T-cell (primary cell): ENCODE results near the gene BLM. TPM values are rescaled to one million over a fixed set of nuclear protein-coding genes. Genes with fewer than 3 reads are reported as not detected.
"Not testable (repeated sequence)": the region's sequence is repeated elsewhere in the genome, so short reads cannot be mapped to it uniquely, and the experiment has no call there.

Experiments used
- ATAC-seq, 4 experiments: fragments of 200-7000 bp in 3 of 4; fragments of 150-1000 bp in 1 of 4; cut with Tn5 transposase; replicated peaks in 1 of 4; 1 replicate in 3 of 4; 2 replicates in 1 of 4; pipeline ENCODE4 v1.10.0; 2021; ENCODE audit warnings: moderate library complexity in 3 of 4, mild to moderate bottlenecking in 2 of 4, moderate number of reproducible peaks in 1 of 4
- CTCF ChIA-PET, 2 donors: fragments of 300-600 bp; sonication (Branson Sonifier 250); formaldehyde crosslinking; loops; one replicate each; lab custom pipeline; 2022; ENCODE audit warnings: antibody characterized with exemption in 2 of 2; lab: Charles Lee
- POLR2A ChIA-PET, 2 donors: fragments of 300-600 bp; sonication (Branson Sonifier 250); formaldehyde crosslinking; loops; one replicate each; lab custom pipeline; 2022; ENCODE audit warnings: antibody characterized with exemption in 2 of 2; lab: Charles Lee
- DNase-seq, 35 experiments: peaks; one replicate each; pipeline versions ENCODE4 v3.0.0 to v3.0.0-alpha.2; 2013 to 2023
- H3K27ac ChIP-seq: one replicate; pipeline ENCODE4 v1.5.1; 2013; ENCODE audit warnings: low read length
- H3K27me3 ChIP-seq, 2 experiments: replicated peaks in 1 of 2; 1 replicate in 1 of 2; 2 replicates in 1 of 2; pipeline versions ENCODE4 v1.6.1 to v1.7.0; 2013; ENCODE audit warnings: low read length in 1 of 2, mixed read lengths in 1 of 2; ENCODE audit not compliant: control insufficient read depth in 2 of 2, insufficient read depth in 2 of 2; ENCODE audit errors: extremely low read depth in 1 of 2
- H3K36me3 ChIP-seq, 2 donors: 1 replicate in 1 of 2; 2 replicates in 1 of 2; pipeline versions ENCODE4 v1.6.1 to v1.7.0; 2013; ENCODE audit warnings: low read length in 1 of 2; ENCODE audit not compliant: control insufficient read depth in 2 of 2, insufficient read depth in 1 of 2; ENCODE audit errors: extremely low read depth in 1 of 2
- H3K4me1 ChIP-seq, 2 experiments: 1 replicate in 1 of 2; 2 replicates in 1 of 2; pipeline versions ENCODE4 v1.6.1 to v1.7.0; 2013; ENCODE audit warnings: low read length in 2 of 2, mixed read lengths in 1 of 2; ENCODE audit not compliant: insufficient read depth in 2 of 2, control insufficient read depth in 1 of 2; ENCODE audit errors: extremely low read depth in 1 of 2
- H3K4me3 ChIP-seq, 2 donors: 1 replicate in 1 of 2; 2 replicates in 1 of 2; pipeline versions ENCODE4 v1.5.1 to v1.7.0; 2013; ENCODE audit warnings: mild to moderate bottlenecking in 2 of 2, low read length in 1 of 2, moderate library complexity in 1 of 2; ENCODE audit not compliant: control insufficient read depth in 1 of 2; ENCODE audit errors: extremely low read depth in 1 of 2
- H3K9me3 ChIP-seq: 2 replicates; pipeline ENCODE4 v1.7.0; 2013
- H3K27ac Mint-ChIP-seq, 2 donors: one replicate each; pipeline ENCODE4 v1.8.0; 2020 to 2021; ENCODE audit warnings: mild to moderate bottlenecking in 2 of 2, mixed read lengths in 2 of 2
- H3K27me3 Mint-ChIP-seq, 2 donors: one replicate each; pipeline ENCODE4 v1.8.0; 2021 to 2022; ENCODE audit warnings: mixed read lengths in 2 of 2
- H3K36me3 Mint-ChIP-seq: one replicate; pipeline ENCODE4 v1.8.0; 2021; ENCODE audit warnings: mixed read lengths
- H3K4me1 Mint-ChIP-seq, 3 donors: one replicate each; pipeline ENCODE4 v1.8.0; 2020 to 2022; ENCODE audit warnings: mixed read lengths in 3 of 3, mild to moderate bottlenecking in 1 of 3
- H3K4me3 Mint-ChIP-seq, 3 donors: one replicate each; pipeline ENCODE4 v1.8.0; 2020 to 2022; ENCODE audit warnings: mild to moderate bottlenecking in 3 of 3, mixed read lengths in 3 of 3, moderate library complexity in 3 of 3
- H3K9me3 Mint-ChIP-seq, 3 donors: one replicate each; pipeline ENCODE4 v1.8.0; 2020 to 2022; ENCODE audit warnings: mixed read lengths in 3 of 3
- WGBS: methylation state at CpG from one replicate; pipeline ENCODE4 v1.1.5; 2013; ENCODE audit warnings: missing lambda C conversion rate; ENCODE audit not compliant: insufficient coverage; 5-methylcytosine and 5-hydroxymethylcytosine counted together
- total RNA-seq, 35 experiments: library from RNA in 6 of 35; stranded (reverse) in 6 of 35; fragments of 120-200 nt in 1 of 35; gene quantifications; one replicate each; pipeline versions ENCODE4 v1.2.1 to v1.2.4 and lab custom pipeline; 2013 to 2026

BLM gene
- total RNA-seq = 1 to 10 TPM; 4.9 to 9.4 (median 6.2) TPM
- total RNA-seq (2013) = 9.1 TPM
- total RNA-seq (lab: John Stamatoyannopoulos, UW) = 6.2 to 96.5 (median 14.9) reads per million in 29 experiments

- under 1% methylated on average over 65 of the region's 65 CpGs for WGBS
- no peaks in the 10 kb centered on the region for H3K27me3 Mint-ChIP-seq
- Histone ChIP-seq H3K9me3 (no peaks in the 10 kb centered on the region), H3K4me3 (peak within 1 kb of the TSS; percentile 77 to 99), H3K27me3 (no peaks in the 10 kb centered on the region), H3K36me3 (no peaks in the 10 kb centered on the region), H3K4me1 (peaks cover 8 to 14% of the 10 kb centered on the region in 2 experiments), H3K27ac (peak within 1 kb of the TSS; percentile 77)
- ATAC-seq = peak; percentile 99 to 100 (median 99)
- peak within 1 kb of the TSS; percentile 96 to 98 (median 96) for H3K4me3 Mint-ChIP-seq
- H3K4me1 Mint-ChIP-seq = peaks cover 22 to 34% (median 32%) of the 10 kb centered on the region in 3 donors
- POLR2A ChIA-PET = interaction anchor here (0.5 to 1.3 kb wide), 6 partner anchors 53 to 245 kb away, joined by 3 to 8 read pairs (median 4); no protein-coding TSS in a partner anchor
- DNase-seq = peak; percentile 90 to 97 (median 94)
- H3K9me3 Mint-ChIP-seq = no peaks in the 10 kb centered on the region
- peaks cover 4% of the 10 kb centered on the region for H3K36me3 Mint-ChIP-seq
- CTCF ChIA-PET = interaction anchor here in 1 of 2 donors (0.5 to 2.5 kb wide), 10 partner anchors 10 to 395 kb away, joined by 3 to 12 read pairs (median 4); no protein-coding TSS in a partner anchor
- H3K27ac Mint-ChIP-seq = peak within 1 kb of the TSS; percentile 97
Observed at GRCh38 chr15:90716976-90717821, at the start of gene BLM. Gene BLM, plus strand, starts transcription at chr15:90717346. Its CDS starts 30,047 bp downstream, at chr15:90747393.

- H3K27ac ChIP-seq, CTCF ChIA-PET, H3K4me3 ChIP-seq, H3K9me3 ChIP-seq, H3K4me3 Mint-ChIP-seq, H3K36me3 ChIP-seq, H3K36me3 Mint-ChIP-seq, DNase-seq, H3K27ac Mint-ChIP-seq, H3K9me3 Mint-ChIP-seq, ATAC-seq: not testable (repeated sequence)
- Histone ChIP-seq H3K4me1 (peaks cover 6 to 24% of the 10 kb centered on the region in 2 experiments), H3K27me3 (peaks cover 0 to 41% of the 10 kb centered on the region in 2 experiments)
- POLR2A ChIA-PET = interaction anchor here in 1 of 2 donors (0.7 kb wide), 1 partner anchor 327 kb away, joined by 3 read pairs; no protein-coding TSS in a partner anchor
- peaks cover 23 to 30% (median 29%) of the 10 kb centered on the region in 3 donors for H3K4me1 Mint-ChIP-seq
- peaks cover 0 to 13% of the 10 kb centered on the region in 2 donors for H3K27me3 Mint-ChIP-seq
- 71% methylated on average over 1 of the region's 7 CpGs for WGBS
Observed at GRCh38 chr15:90667755-90668345, 49.3 kb upstream of the BLM start.

GRCh38 chr15:90670631-90671030, 46.5 kb upstream of the BLM start:
- H3K4me3 ChIP-seq, DNase-seq, H3K9me3 ChIP-seq, H3K27ac ChIP-seq, H3K9me3 Mint-ChIP-seq, H3K27ac Mint-ChIP-seq, CTCF ChIA-PET, ATAC-seq, H3K27me3 Mint-ChIP-seq, H3K4me3 Mint-ChIP-seq, H3K36me3 Mint-ChIP-seq, H3K36me3 ChIP-seq: not testable (repeated sequence)
- H3K4me1 ChIP-seq = peaks cover 0 to 11% of the 10 kb centered on the region in 2 experiments
- H3K4me1 Mint-ChIP-seq = peaks cover 14 to 17% (median 17%) of the 10 kb centered on the region in 3 donors
- H3K27me3 ChIP-seq = peaks cover 0 to 28% of the 10 kb centered on the region in 2 experiments
- POLR2A ChIA-PET = interaction anchor here in 1 of 2 donors (0.5 kb wide), 1 partner anchor 1549 kb away, joined by 4 read pairs; no protein-coding TSS in a partner anchor
- WGBS = 89% methylated on average over 1 of the region's 8 CpGs

GRCh38 chr15:90671216-90671615, 45.9 kb upstream of the BLM start:
- Histone ChIP-seq H3K36me3 (no peaks in the 10 kb centered on the region), H3K27me3 (peaks cover 0 to 22% of the 10 kb centered on the region in 2 experiments), H3K9me3 (no peaks in the 10 kb centered on the region), H3K27ac (no peak overlapping the region), H3K4me1 (peaks cover 0 to 5% of the 10 kb centered on the region in 2 experiments), H3K4me3 (no peak overlapping the region)
- 88% methylated on average over 4 of the region's 4 CpGs for WGBS
- CTCF ChIA-PET = interaction anchor here in 1 of 2 donors (0.6 kb wide), 1 partner anchor 111 kb away, joined by 3 read pairs; no protein-coding TSS in a partner anchor
- Mint-ChIP-seq H3K4me3 (no peak overlapping the region), H3K27ac (no peak overlapping the region), H3K4me1 (peaks cover 13 to 14% (median 14%) of the 10 kb centered on the region in 3 donors), H3K9me3 (no peaks in the 10 kb centered on the region), H3K36me3 (no peaks in the 10 kb centered on the region), H3K27me3 (no peaks in the 10 kb centered on the region)
- POLR2A ChIA-PET = interaction anchor here in 1 of 2 donors (0.5 kb wide), 1 partner anchor 1550 kb away, joined by 4 read pairs; no protein-coding TSS in a partner anchor
- DNase-seq (no peak), ATAC-seq (no peak)

GRCh38 chr15:90673357-90673756, 43.8 kb upstream of the BLM start:
- H3K27me3 Mint-ChIP-seq, H3K4me3 Mint-ChIP-seq, DNase-seq, POLR2A ChIA-PET, ATAC-seq, H3K27ac ChIP-seq, H3K4me3 ChIP-seq, CTCF ChIA-PET, H3K9me3 ChIP-seq, H3K36me3 ChIP-seq, H3K4me1 ChIP-seq, H3K36me3 Mint-ChIP-seq, H3K9me3 Mint-ChIP-seq, H3K27ac Mint-ChIP-seq: not testable (repeated sequence)
- no CpG with 5 or more reads among the region's 10 CpGs for WGBS
- H3K27me3 ChIP-seq = peaks cover 0 to 13% of the 10 kb centered on the region in 2 experiments
- H3K4me1 Mint-ChIP-seq = peaks cover 10 to 12% (median 11%) of the 10 kb centered on the region in 3 donors

- 100% methylated on average over 3 of the region's 3 CpGs for WGBS
- peaks cover 18 to 23% (median 20%) of the 10 kb centered on the region in 3 donors for H3K4me1 Mint-ChIP-seq
Observed at GRCh38 chr15:90674476-90674875, 42.7 kb upstream of the BLM start.

More at GRCh38 chr15:90674476-90674875, 42.7 kb upstream of the BLM start:
- Histone ChIP-seq H3K4me3 (no peak overlapping the region), H3K9me3 (no peaks in the 10 kb centered on the region), H3K4me1 (peaks cover 13 to 17% of the 10 kb centered on the region in 2 experiments), H3K36me3 (no peaks in the 10 kb centered on the region), H3K27ac (no peak overlapping the region), H3K27me3 (peaks cover 0 to 13% of the 10 kb centered on the region in 2 experiments)
- Mint-ChIP-seq H3K4me3 (no peak overlapping the region), H3K27me3 (no peaks in the 10 kb centered on the region), H3K27ac (no peak overlapping the region), H3K36me3 (no peaks in the 10 kb centered on the region), H3K9me3 (no peaks in the 10 kb centered on the region)
- CTCF ChIA-PET = no interaction called here
- DNase-seq (no peak), ATAC-seq (no peak)
- POLR2A ChIA-PET = no interaction called here
